ENCODE results near the gene UVRAG. TPM values are rescaled to one million over a fixed set of nuclear protein-coding genes. Genes with fewer than 3 reads are reported as not detected.

UVRAG gene
- total and polyA plus RNA-seq, 2 of the 13 experiments (the other 11 are each of a cell fraction or from before 2014, with no cell fraction given) = 9.7 to 17.3 TPM

GRCh38 chr11:76140912-76141574 lies 326.0 kb downstream of the UVRAG start:
- BruUV-seq (replicated peaks) = no TSS peak
- peaks cover 4 to 27% of the 10 kb centered on the region in 2 experiments; a peak in 4 of 5 replicates for H3K36me3 ChIP-seq (replicated peaks in 1 of 2; ENCODE audit: control insufficient read depth in 1 of 2, insufficient read depth in 2 of 2, low read length in 2 of 2)
- no peak overlapping the region for H3K4me2 ChIP-seq (ENCODE audit: low read depth, low read length)
- no peak for TF ChIP-seq NBN (conservative IDR thresholded peaks at IDR 0.05)
- TF ChIP-seq GRHL1 (CRISPR knock-in tag; conservative IDR thresholded peaks at IDR 0.05) = no peak
- TF ChIP-seq CENPT (CRISPR knock-in tag; IDR thresholded peaks at IDR 0.05; ENCODE audit: low read depth) = no peak
- TF ChIP-seq NFKB2 (CRISPR knock-in tag; IDR thresholded peaks at IDR 0.05; ENCODE audit: borderline replicate concordance) = no peak
- no peak for TF ChIP-seq KMT2A (CRISPR knock-in tag; IDR thresholded peaks at IDR 0.05)
- no peak for TF ChIP-seq STAT6 (CRISPR knock-in tag; IDR thresholded peaks at IDR 0.05; ENCODE audit: borderline replicate concordance)
- no peak for TF ChIP-seq PTBP1 (IDR thresholded peaks at IDR 0.05; ENCODE audit: low read depth, low read length, poor library complexity, severe bottlenecking)
- no peak for TF ChIP-seq ATF5 (CRISPR knock-in tag; IDR thresholded peaks at IDR 0.05; ENCODE audit: low read depth)
- TF ChIP-seq ZNF619 (CRISPR knock-in tag; IDR thresholded peaks at IDR 0.05) = no peak
- no peak for TF ChIP-seq HDAC2 (CRISPR knock-in tag; IDR thresholded peaks at IDR 0.05)
- TF ChIP-seq ZNF10 (CRISPR knock-in tag; IDR thresholded peaks at IDR 0.05; ENCODE audit: borderline replicate concordance, low read depth) = no peak
- no peak for TF ChIP-seq ZNF317 (CRISPR knock-in tag; IDR thresholded peaks at IDR 0.05)
- no peaks in the 10 kb centered on the region for H3K4me1 ChIP-seq (ENCODE audit: insufficient read depth, low read length)
- H3K27ac ChIP-seq (ENCODE audit: extremely low read length, insufficient read depth, low read length) = no peak overlapping the region
- ChIA-PET POLR2A (no interaction called here), CTCF (ENCODE audit: low intra/inter-chr PET ratio, low total read pairs) (no interaction called here)
- no peaks in the 10 kb centered on the region for H3K9me3 ChIP-seq (ENCODE audit: low read length)
- H3K79me2 ChIP-seq (ENCODE audit: insufficient read depth, low read length) = no peaks in the 10 kb centered on the region
- no peaks in the 10 kb centered on the region for H4K20me1 ChIP-seq (ENCODE audit: insufficient read depth, low read length)
- WGBS (ENCODE audit: low lambda C conversion rate) = 95% methylated on average over 22 of the region's 22 CpGs
- no peaks in the 10 kb centered on the region for H3K27me3 ChIP-seq (ENCODE audit: control insufficient read depth in 1 of 2, insufficient read depth in 2 of 2, low read length in 2 of 2)
- no peak for DNase-seq (ENCODE audit: low spot score)
- no peak overlapping the region for H3K9ac ChIP-seq (ENCODE audit: insufficient read depth, low read depth, low read length)
- intact Hi-C loops (cut with micrococcal nuclease; ENCODE audit: unreplicated experiment) (no loop called here), in situ Hi-C loops (cut with HindIII; ENCODE audit: extremely low pct_ligation_motif_present, low pct_unique_long_range_greater_than_20kb) (loop anchor here (10.0 kb wide), 1 partner anchor 64 kb away; the partner anchor contains the start of gene WNT11)
- no peak for ATAC-seq
- FAIRE-seq = no peak
- no peak overlapping the region for H3K4me3 ChIP-seq (replicated peaks in 1 of 3; ENCODE audit: insufficient read depth in 1 of 3, low read depth in 2 of 3, low read length in 3 of 3)
- no peak overlapping the region for H2AFZ ChIP-seq (ENCODE audit: low read length)

Measured in HepG2 (cell line).